ENCODE measurements around the gene FLYWCH1. TPM values are rescaled to one million over a fixed set of nuclear protein-coding genes. Genes with fewer than 3 reads are reported as not detected.
"Not testable (repeated sequence)": the region's sequence is repeated elsewhere in the genome, so short reads cannot be mapped to it uniquely, and the experiment has no call there.

FLYWCH1 gene
- total RNA-seq, 2 donors from 2014 or later = 31.0 to 37.7 TPM

GRCh38 chr16:2942045-2942444 lies 30.3 kb downstream of the FLYWCH1 start:
- intact Hi-C loops (cut with DNase I) = loop anchor here in 1 of 2 donors (2.0 kb wide), 1 partner anchor 41 kb away; no protein-coding TSS in a partner anchor

GRCh38 chr16:2943716-2944115 lies 32.0 kb downstream of the FLYWCH1 start:
- intact Hi-C loops (cut with DNase I) = loop anchor here in 1 of 2 donors (2.0 kb wide), 1 partner anchor 39 kb away; no protein-coding TSS in a partner anchor
- not testable (repeated sequence) for DNase-seq (ENCODE audit: low spot score)

More at GRCh38 chr16:2942045-2942444, 30.3 kb downstream of the FLYWCH1 start:
- DNase-seq (ENCODE audit: low spot score) = no peak

- no peak for DNase-seq (ENCODE audit: low spot score)
- intact Hi-C loops (cut with DNase I) = no loop called here
Observed at GRCh38 chr16:2946649-2947048, 34.9 kb downstream of the FLYWCH1 start.

GRCh38 chr16:2948807-2949704 lies 37.3 kb downstream of the FLYWCH1 start:
- intact Hi-C loops (cut with DNase I) = no loop called here
- DNase-seq (ENCODE audit: low spot score) = peak; percentile 68

GRCh38 chr16:2949705-2950352 lies 38.1 kb downstream of the FLYWCH1 start:
- peak; percentile 77 for DNase-seq (ENCODE audit: low spot score)
- intact Hi-C loops (cut with DNase I) = loop anchor here in 1 of 2 donors (5.0 kb wide), 1 partner anchor 812 kb away; no protein-coding TSS in a partner anchor

- peak; percentile 68 for DNase-seq (ENCODE audit: low spot score)
Observed at GRCh38 chr16:2950353-2950724, 38.6 kb downstream of the FLYWCH1 start.

GRCh38 chr16:2950773-2951172 lies 39.0 kb downstream of the FLYWCH1 start:
- intact Hi-C loops (cut with DNase I) = loop anchor here in 1 of 2 donors (5.0 kb wide), 1 partner anchor 812 kb away; no protein-coding TSS in a partner anchor

More at GRCh38 chr16:2950353-2950724, 38.6 kb downstream of the FLYWCH1 start:
- intact Hi-C loops (cut with DNase I) = loop anchor here in 1 of 2 donors (5.0 kb wide), 1 partner anchor 812 kb away; no protein-coding TSS in a partner anchor

GRCh38 chr16:2952679-2953078 lies 40.9 kb downstream of the FLYWCH1 start:
- no peak for DNase-seq (ENCODE audit: low spot score)
- intact Hi-C loops (cut with DNase I) = loop anchor here in 1 of 2 donors (5.0 kb wide), 1 partner anchor 810 kb away; no protein-coding TSS in a partner anchor

More at GRCh38 chr16:2950773-2951172, 39.0 kb downstream of the FLYWCH1 start:
- DNase-seq (ENCODE audit: low spot score) = no peak

GRCh38 chr16:2953706-2954627 lies 42.2 kb downstream of the FLYWCH1 start:
- peak; percentile 70 for DNase-seq (ENCODE audit: low spot score)
- intact Hi-C loops (cut with DNase I) = loop anchor here in 1 of 2 donors (5.0 kb wide), 1 partner anchor 808 kb away; no protein-coding TSS in a partner anchor

- DNase-seq (ENCODE audit: low spot score) = peak; percentile 74
- intact Hi-C loops (cut with DNase I) = loop anchor here in 1 of 2 donors (5.0 kb wide), 1 partner anchor 807 kb away; no protein-coding TSS in a partner anchor
Observed at GRCh38 chr16:2954656-2955381, 43.1 kb downstream of the FLYWCH1 start.

GRCh38 chr16:2955438-2955778 lies 43.7 kb downstream of the FLYWCH1 start:
- DNase-seq (ENCODE audit: low spot score) = no peak
- intact Hi-C loops (cut with DNase I) = no loop called here

GRCh38 chr16:2955779-2956578 lies 44.2 kb downstream of the FLYWCH1 start:
- no peak for DNase-seq (ENCODE audit: low spot score)
- intact Hi-C loops (cut with DNase I) = no loop called here

GRCh38 chr16:2956579-2956956 lies 44.8 kb downstream of the FLYWCH1 start:
- intact Hi-C loops (cut with DNase I) = no loop called here
- peak; percentile 76 for DNase-seq (ENCODE audit: low spot score)

- DNase-seq (ENCODE audit: low spot score) = no peak
- intact Hi-C loops (cut with DNase I) = no loop called here
Observed at GRCh38 chr16:2959206-2959605, 47.5 kb downstream of the FLYWCH1 start.

GRCh38 chr16:2960183-2961010 lies 48.7 kb downstream of the FLYWCH1 start:
- DNase-seq (ENCODE audit: low spot score) = no peak
- intact Hi-C loops (cut with DNase I) = loop anchor here in 1 of 2 donors (1.0 kb wide), 1 partner anchor 45 kb away; no protein-coding TSS in a partner anchor

GRCh38 chr16:2962334-2963073 lies 50.8 kb downstream of the FLYWCH1 start:
- intact Hi-C loops (cut with DNase I) = no loop called here

More at GRCh38 chr16:2962334-2963073, 50.8 kb downstream of the FLYWCH1 start:
- DNase-seq (ENCODE audit: low spot score) = no peak
